ENCODE measurements around the gene CDKN1A. TPM values are rescaled to one million over a fixed set of nuclear protein-coding genes. Genes with fewer than 3 reads are reported as not detected.
A peak's percentile ranks its signal among the peaks of the same experiment; 100 is the strongest.
"Not testable (repeated sequence)": the region's sequence is repeated elsewhere in the genome, so short reads cannot be mapped to it uniquely, and the experiment has no call there.

Gene CDKN1A
- total RNA-seq, 1 donor from 2014 or later = 48.4 TPM

DNA sequence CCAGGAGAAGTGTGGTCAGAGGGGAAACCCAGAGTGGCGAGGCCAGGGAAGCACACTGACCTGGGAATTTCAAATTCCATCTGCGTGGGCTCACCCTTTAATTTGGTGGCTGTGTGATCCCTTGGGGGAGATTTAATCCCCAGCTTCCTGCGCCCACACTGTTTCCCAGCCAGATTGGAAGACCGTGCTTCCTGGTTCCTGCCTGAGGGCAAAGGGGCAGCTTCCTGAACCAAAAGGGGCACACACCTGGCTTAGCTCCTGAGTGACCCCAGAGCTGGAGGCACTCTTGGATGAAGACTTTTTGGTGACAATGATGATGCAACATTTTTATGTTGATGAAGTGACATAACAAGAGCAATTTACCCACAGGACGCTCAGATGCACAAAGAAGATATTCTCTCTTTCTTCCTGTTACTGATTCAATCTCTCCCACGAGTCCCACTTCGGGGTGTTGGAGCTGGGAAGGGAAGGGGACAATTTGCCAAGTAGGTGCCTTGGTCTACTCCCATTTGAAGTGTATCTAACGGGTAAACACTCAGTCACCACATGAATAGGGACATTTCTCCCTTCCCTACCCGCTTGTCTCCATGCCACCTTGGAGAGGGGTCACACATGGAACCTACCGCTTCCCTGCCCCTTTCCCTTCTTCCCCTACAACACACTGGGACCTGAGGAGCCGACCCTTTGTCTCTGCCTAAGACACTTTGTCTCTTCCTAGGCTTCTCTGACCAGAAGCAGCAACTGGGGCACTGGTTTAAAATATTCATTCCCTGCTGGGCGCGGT, 28.6 kb upstream of the CDKN1A start:
- Mint-ChIP-seq H3K36me3 (ENCODE audit: low read depth, unreplicated experiment) (no peaks in the 10 kb centered on the region), H3K27ac (ENCODE audit: unreplicated experiment) (peak overlapping the region; percentile 50), H3K9me3 (ENCODE audit: unreplicated experiment) (no peaks in the 10 kb centered on the region), H3K4me1 (ENCODE audit: unreplicated experiment) (peaks cover 27% of the 10 kb centered on the region), H3K4me3 (ENCODE audit: unreplicated experiment) (peak overlapping the region; percentile 66), H3K27me3 (ENCODE audit: unreplicated experiment) (no peaks in the 10 kb centered on the region)
- TF ChIP-seq CTCF (IDR thresholded peaks at IDR 0.05; ENCODE audit: unreplicated experiment) = no peak
- DNase-seq (ENCODE audit: low spot score) = no peak

DNA sequence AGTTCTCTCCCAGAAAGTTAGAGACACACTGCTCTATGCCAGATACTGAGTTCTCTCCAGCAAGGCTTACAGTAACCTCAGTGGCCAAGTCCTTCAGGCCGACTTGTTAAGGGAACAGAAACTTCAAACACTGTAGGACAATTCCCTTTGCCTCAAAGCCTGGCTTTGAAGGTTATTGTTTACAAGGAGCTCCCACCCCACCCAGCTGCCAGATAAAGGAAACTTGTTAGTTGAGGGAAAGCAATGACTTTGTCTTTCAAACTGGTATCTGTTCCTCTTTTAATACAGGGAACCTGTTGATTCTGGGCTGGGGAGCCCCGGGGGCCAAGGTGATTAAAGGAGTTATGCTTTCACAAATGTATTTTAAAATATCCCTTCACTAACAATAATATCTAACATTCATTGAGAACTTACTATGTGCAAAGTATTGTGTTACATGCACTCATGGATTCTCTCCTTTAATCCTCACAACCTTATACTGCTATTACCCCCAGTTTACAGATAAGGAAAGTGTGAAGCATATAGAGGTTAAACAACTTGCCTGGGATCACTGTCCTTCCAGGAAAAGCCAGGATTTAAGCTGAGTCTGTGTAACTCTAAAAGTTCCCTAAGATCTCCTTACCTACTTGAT, 27.6 kb upstream of the CDKN1A start:
- no peaks in the 10 kb centered on the region for H3K36me3 Mint-ChIP-seq (ENCODE audit: low read depth, unreplicated experiment)
- peak overlapping the region; percentile 43 for H3K27ac Mint-ChIP-seq (ENCODE audit: unreplicated experiment)
- H3K4me1 Mint-ChIP-seq (ENCODE audit: unreplicated experiment) = peaks cover 27% of the 10 kb centered on the region
- no peak for TF ChIP-seq CTCF (IDR thresholded peaks at IDR 0.05; ENCODE audit: unreplicated experiment)
- H3K27me3 Mint-ChIP-seq (ENCODE audit: unreplicated experiment) = no peaks in the 10 kb centered on the region
- H3K4me3 Mint-ChIP-seq (ENCODE audit: unreplicated experiment) = no peak overlapping the region
- no peak for DNase-seq (ENCODE audit: low spot score)
- no peaks in the 10 kb centered on the region for H3K9me3 Mint-ChIP-seq (ENCODE audit: unreplicated experiment)

GRCh38 chr6:36651659-36652379, 26.7 kb upstream of the CDKN1A start:
- H3K4me1 Mint-ChIP-seq (ENCODE audit: unreplicated experiment) = peaks cover 27% of the 10 kb centered on the region
- no peaks in the 10 kb centered on the region for H3K36me3 Mint-ChIP-seq (ENCODE audit: low read depth, unreplicated experiment)
- H3K9me3 Mint-ChIP-seq (ENCODE audit: unreplicated experiment) = no peaks in the 10 kb centered on the region
- no peak for TF ChIP-seq CTCF (IDR thresholded peaks at IDR 0.05; ENCODE audit: unreplicated experiment)
- no peaks in the 10 kb centered on the region for H3K27me3 Mint-ChIP-seq (ENCODE audit: unreplicated experiment)
- no peak overlapping the region for H3K27ac Mint-ChIP-seq (ENCODE audit: unreplicated experiment)
- DNase-seq (ENCODE audit: low spot score) = no peak
- no peak overlapping the region for H3K4me3 Mint-ChIP-seq (ENCODE audit: unreplicated experiment)

DNA sequence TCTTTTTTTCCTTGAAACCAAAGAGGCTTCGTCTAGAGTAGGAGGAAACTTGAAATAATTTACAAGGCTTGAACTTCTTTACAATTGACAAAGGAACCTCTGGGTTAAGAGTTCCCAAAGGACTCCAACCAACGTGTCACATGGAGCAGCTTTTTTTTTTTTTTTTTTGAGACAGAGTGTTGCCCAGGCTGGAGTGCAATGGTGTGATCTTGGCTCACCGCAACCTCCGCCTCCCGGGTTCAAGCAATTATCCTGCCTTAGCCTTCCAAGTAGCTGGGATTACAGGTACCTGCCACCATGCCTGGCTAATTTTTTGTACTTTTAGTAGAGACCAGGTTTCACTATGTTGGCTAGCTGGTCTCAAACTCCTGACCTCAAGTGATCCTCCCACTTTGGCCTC, 24.0 kb upstream of the CDKN1A start:
- H3K27me3 Mint-ChIP-seq (ENCODE audit: unreplicated experiment); H3K4me3 Mint-ChIP-seq (ENCODE audit: unreplicated experiment); H3K9me3 Mint-ChIP-seq (ENCODE audit: unreplicated experiment); H3K36me3 Mint-ChIP-seq (ENCODE audit: low read depth, unreplicated experiment); H3K27ac Mint-ChIP-seq (ENCODE audit: unreplicated experiment); DNase-seq (ENCODE audit: low spot score): not testable (repeated sequence)
- H3K4me1 Mint-ChIP-seq (ENCODE audit: unreplicated experiment) = peaks cover 20% of the 10 kb centered on the region

- peaks cover 13% of the 10 kb centered on the region for H3K4me1 Mint-ChIP-seq (ENCODE audit: unreplicated experiment)
- DNase-seq (ENCODE audit: low spot score) = no peak
- H3K36me3 Mint-ChIP-seq (ENCODE audit: low read depth, unreplicated experiment) = no peaks in the 10 kb centered on the region
- no peaks in the 10 kb centered on the region for H3K9me3 Mint-ChIP-seq (ENCODE audit: unreplicated experiment)
- no peak for TF ChIP-seq CTCF (IDR thresholded peaks at IDR 0.05; ENCODE audit: unreplicated experiment)
- H3K27me3 Mint-ChIP-seq (ENCODE audit: unreplicated experiment) = no peaks in the 10 kb centered on the region
- no peak overlapping the region for H3K27ac Mint-ChIP-seq (ENCODE audit: unreplicated experiment)
- H3K4me3 Mint-ChIP-seq (ENCODE audit: unreplicated experiment) = no peak overlapping the region
Observed at GRCh38 chr6:36655085-36655724, 23.3 kb upstream of the CDKN1A start.

Data from endothelial cell (in vitro differentiated cells).